WTC11 (cell line): ENCODE results near the gene EXOC1. TPM values are rescaled to one million over a fixed set of nuclear protein-coding genes. Genes with fewer than 3 reads are reported as not detected.

Experiments used
- ATAC-seq: fragments of 200-7000 bp; cut with Tn5 transposase; 2 replicates; pipeline ENCODE4 v1.10.0; 2021; ENCODE audit warnings: mild to moderate bottlenecking, moderate library complexity
- CTCF ChIA-PET: fragments of 300-600 bp; sonication (Branson Sonifier 250); formaldehyde crosslinking; loops from one replicate; lab custom pipeline; 2021; ENCODE audit warnings: antibody characterized with exemption; lab: Charles Lee
- POLR2A ChIA-PET: fragments of 350-600 bp; sonication (Branson Sonifier 250); formaldehyde crosslinking; loops from one replicate; lab custom pipeline; 2021; ENCODE audit warnings: antibody characterized with exemption; lab: Charles Lee
- DNase-seq: peaks from one replicate; pipeline ENCODE4 v3.0.0; 2021; ENCODE audit warnings: low spot score
- H3K27ac Mint-ChIP-seq: 2 replicates; pipeline ENCODE4 v1.8.0; 2021; ENCODE audit warnings: mixed read lengths
- H3K27me3 Mint-ChIP-seq: 2 replicates; pipeline ENCODE4 v1.8.0; 2021; ENCODE audit warnings: low read depth, mild to moderate bottlenecking, moderate library complexity, mixed read lengths
- H3K36me3 Mint-ChIP-seq: 2 replicates; pipeline ENCODE4 v1.8.0; 2021; ENCODE audit warnings: mixed read lengths
- H3K4me1 Mint-ChIP-seq: 2 replicates; pipeline ENCODE4 v1.8.0; 2022; ENCODE audit warnings: mixed read lengths
- H3K4me3 Mint-ChIP-seq: 2 replicates; pipeline ENCODE4 v1.8.0; 2021; ENCODE audit warnings: mild to moderate bottlenecking, moderate library complexity, mixed read lengths
- H3K9me3 Mint-ChIP-seq: 2 replicates; pipeline ENCODE4 v1.8.0; 2021; ENCODE audit warnings: mixed read lengths
- ATF1 ChIP-seq: sonication (generic); formaldehyde crosslinking; IDR thresholded peaks from 2 replicates; pipeline ENCODE4 v1.8.1; 2023; ENCODE audit warnings: mild to moderate bottlenecking, moderate library complexity, missing genetic modification reagents
- CTCF ChIP-seq: fragments of 200-600 bp; IDR thresholded peaks from 2 replicates; pipeline ENCODE4 v1.8.0; 2022; ENCODE audit warnings: antibody characterized with exemption
- FOXP1 ChIP-seq: sonication (generic); formaldehyde crosslinking; IDR thresholded peaks from 2 replicates; pipeline ENCODE4 v1.8.0; 2022; ENCODE audit warnings: missing genetic modification reagents, mild to moderate bottlenecking, moderate library complexity, borderline replicate concordance
- HMGA2 ChIP-seq: fragments of 250-450 bp; sonication (Bioruptor Pico); IDR thresholded peaks from 2 replicates; pipeline ENCODE4 v1.4.0; 2021; ENCODE audit warnings: mild to moderate bottlenecking, moderate library complexity
- HMGXB4 ChIP-seq: sonication (generic); formaldehyde crosslinking; IDR thresholded peaks from 2 replicates; pipeline ENCODE4 v1.8.1; 2023; ENCODE audit warnings: mild to moderate bottlenecking, moderate library complexity, missing genetic modification reagents
- KAT7 ChIP-seq: sonication (generic); formaldehyde crosslinking; IDR thresholded peaks from 2 replicates; pipeline ENCODE4 v1.8.1; 2023; ENCODE audit warnings: missing genetic modification reagents, mild to moderate bottlenecking, borderline replicate concordance
- NR3C1 ChIP-seq: sonication (generic); formaldehyde crosslinking; conservative IDR thresholded peaks from 2 replicates; pipeline ENCODE4 v1.8.1; 2023; ENCODE audit warnings: low read depth, mild to moderate bottlenecking, missing genetic modification reagents
- total RNA-seq: library from RNA; stranded (reverse); gene quantifications from 3 replicates; pipeline ENCODE4 v1.2.3, GENCODE V29; 2021
- TF ChIP-seq, protein P1 (sequence below): sonication (generic); formaldehyde crosslinking; IDR thresholded peaks from 2 replicates; pipeline ENCODE4 v1.8.1; 2023; ENCODE audit warnings: mild to moderate bottlenecking, missing genetic modification reagents, borderline replicate concordance
- TF ChIP-seq, protein P2 (sequence below): fragments of 250-450 bp; sonication (Bioruptor Pico); IDR thresholded peaks from 2 replicates; pipeline ENCODE4 v1.9.0; 2021; ENCODE audit warnings: mild to moderate bottlenecking, borderline replicate concordance
- TF ChIP-seq, protein P3 (sequence below): fragments of 250-450 bp; sonication (Bioruptor Pico); IDR thresholded peaks from 2 replicates; pipeline ENCODE4 v1.8.0; 2021; ENCODE audit warnings: mild to moderate bottlenecking
- TF ChIP-seq, protein P4 (sequence below): sonication (generic); formaldehyde crosslinking; IDR thresholded peaks from 2 replicates; pipeline ENCODE4 v1.8.0; 2022; ENCODE audit warnings: mild to moderate bottlenecking, missing genetic modification reagents

The EXOC1 gene
- total RNA-seq, 1 experiment from 2014 or later: 19.0 TPM

GRCh38 chr4:55830716-55831115 lies 22.7 kb upstream of the EXOC1 start (continued):
- TF ChIP-seq, protein P1, sequence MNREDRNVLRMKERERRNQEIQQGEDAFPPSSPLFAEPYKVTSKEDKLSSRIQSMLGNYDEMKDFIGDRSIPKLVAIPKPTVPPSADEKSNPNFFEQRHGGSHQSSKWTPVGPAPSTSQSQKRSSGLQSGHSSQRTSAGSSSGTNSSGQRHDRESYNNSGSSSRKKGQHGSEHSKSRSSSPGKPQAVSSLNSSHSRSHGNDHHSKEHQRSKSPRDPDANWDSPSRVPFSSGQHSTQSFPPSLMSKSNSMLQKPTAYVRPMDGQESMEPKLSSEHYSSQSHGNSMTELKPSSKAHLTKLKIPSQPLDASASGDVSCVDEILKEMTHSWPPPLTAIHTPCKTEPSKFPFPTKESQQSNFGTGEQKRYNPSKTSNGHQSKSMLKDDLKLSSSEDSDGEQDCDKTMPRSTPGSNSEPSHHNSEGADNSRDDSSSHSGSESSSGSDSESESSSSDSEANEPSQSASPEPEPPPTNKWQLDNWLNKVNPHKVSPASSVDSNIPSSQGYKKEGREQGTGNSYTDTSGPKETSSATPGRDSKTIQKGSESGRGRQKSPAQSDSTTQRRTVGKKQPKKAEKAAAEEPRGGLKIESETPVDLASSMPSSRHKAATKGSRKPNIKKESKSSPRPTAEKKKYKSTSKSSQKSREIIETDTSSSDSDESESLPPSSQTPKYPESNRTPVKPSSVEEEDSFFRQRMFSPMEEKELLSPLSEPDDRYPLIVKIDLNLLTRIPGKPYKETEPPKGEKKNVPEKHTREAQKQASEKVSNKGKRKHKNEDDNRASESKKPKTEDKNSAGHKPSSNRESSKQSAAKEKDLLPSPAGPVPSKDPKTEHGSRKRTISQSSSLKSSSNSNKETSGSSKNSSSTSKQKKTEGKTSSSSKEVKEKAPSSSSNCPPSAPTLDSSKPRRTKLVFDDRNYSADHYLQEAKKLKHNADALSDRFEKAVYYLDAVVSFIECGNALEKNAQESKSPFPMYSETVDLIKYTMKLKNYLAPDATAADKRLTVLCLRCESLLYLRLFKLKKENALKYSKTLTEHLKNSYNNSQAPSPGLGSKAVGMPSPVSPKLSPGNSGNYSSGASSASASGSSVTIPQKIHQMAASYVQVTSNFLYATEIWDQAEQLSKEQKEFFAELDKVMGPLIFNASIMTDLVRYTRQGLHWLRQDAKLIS (CRISPR knock-in tag): no peak
- no peak for TF ChIP-seq HMGXB4 (CRISPR knock-in tag)
- TF ChIP-seq HMGA2 (CRISPR knock-in tag): no peak
- no peak for TF ChIP-seq ATF1 (CRISPR knock-in tag)
- TF ChIP-seq, protein P2, sequence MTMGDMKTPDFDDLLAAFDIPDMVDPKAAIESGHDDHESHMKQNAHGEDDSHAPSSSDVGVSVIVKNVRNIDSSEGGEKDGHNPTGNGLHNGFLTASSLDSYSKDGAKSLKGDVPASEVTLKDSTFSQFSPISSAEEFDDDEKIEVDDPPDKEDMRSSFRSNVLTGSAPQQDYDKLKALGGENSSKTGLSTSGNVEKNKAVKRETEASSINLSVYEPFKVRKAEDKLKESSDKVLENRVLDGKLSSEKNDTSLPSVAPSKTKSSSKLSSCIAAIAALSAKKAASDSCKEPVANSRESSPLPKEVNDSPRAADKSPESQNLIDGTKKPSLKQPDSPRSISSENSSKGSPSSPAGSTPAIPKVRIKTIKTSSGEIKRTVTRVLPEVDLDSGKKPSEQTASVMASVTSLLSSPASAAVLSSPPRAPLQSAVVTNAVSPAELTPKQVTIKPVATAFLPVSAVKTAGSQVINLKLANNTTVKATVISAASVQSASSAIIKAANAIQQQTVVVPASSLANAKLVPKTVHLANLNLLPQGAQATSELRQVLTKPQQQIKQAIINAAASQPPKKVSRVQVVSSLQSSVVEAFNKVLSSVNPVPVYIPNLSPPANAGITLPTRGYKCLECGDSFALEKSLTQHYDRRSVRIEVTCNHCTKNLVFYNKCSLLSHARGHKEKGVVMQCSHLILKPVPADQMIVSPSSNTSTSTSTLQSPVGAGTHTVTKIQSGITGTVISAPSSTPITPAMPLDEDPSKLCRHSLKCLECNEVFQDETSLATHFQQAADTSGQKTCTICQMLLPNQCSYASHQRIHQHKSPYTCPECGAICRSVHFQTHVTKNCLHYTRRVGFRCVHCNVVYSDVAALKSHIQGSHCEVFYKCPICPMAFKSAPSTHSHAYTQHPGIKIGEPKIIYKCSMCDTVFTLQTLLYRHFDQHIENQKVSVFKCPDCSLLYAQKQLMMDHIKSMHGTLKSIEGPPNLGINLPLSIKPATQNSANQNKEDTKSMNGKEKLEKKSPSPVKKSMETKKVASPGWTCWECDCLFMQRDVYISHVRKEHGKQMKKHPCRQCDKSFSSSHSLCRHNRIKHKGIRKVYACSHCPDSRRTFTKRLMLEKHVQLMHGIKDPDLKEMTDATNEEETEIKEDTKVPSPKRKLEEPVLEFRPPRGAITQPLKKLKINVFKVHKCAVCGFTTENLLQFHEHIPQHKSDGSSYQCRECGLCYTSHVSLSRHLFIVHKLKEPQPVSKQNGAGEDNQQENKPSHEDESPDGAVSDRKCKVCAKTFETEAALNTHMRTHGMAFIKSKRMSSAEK (CRISPR knock-in tag): no peak
- TF ChIP-seq, protein P3, sequence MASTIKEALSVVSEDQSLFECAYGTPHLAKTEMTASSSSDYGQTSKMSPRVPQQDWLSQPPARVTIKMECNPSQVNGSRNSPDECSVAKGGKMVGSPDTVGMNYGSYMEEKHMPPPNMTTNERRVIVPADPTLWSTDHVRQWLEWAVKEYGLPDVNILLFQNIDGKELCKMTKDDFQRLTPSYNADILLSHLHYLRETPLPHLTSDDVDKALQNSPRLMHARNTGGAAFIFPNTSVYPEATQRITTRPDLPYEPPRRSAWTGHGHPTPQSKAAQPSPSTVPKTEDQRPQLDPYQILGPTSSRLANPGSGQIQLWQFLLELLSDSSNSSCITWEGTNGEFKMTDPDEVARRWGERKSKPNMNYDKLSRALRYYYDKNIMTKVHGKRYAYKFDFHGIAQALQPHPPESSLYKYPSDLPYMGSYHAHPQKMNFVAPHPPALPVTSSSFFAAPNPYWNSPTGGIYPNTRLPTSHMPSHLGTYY (CRISPR knock-in tag): no peak
- TF ChIP-seq NR3C1 (CRISPR knock-in tag): no peak
- no peak for TF ChIP-seq CTCF

- Mint-ChIP-seq H3K4me1 (no peaks in the 10 kb centered on the region), H3K4me3 (no peak overlapping the region), H3K9me3 (peaks cover 25% of the 10 kb centered on the region), H3K27ac (no peak overlapping the region), H3K36me3 (0 out of 2 replicates have a peak, but pooled peaks cover 5% of the 10 kb centered on the region), H3K27me3 (peaks cover 15% of the 10 kb centered on the region)
- DNase-seq (no peak), ATAC-seq (no peak)
- POLR2A ChIA-PET: no interaction called here
- CTCF ChIA-PET: no interaction called here
- TF ChIP-seq, protein P4, sequence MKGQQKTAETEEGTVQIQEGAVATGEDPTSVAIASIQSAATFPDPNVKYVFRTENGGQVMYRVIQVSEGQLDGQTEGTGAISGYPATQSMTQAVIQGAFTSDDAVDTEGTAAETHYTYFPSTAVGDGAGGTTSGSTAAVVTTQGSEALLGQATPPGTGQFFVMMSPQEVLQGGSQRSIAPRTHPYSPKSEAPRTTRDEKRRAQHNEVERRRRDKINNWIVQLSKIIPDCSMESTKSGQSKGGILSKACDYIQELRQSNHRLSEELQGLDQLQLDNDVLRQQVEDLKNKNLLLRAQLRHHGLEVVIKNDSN (CRISPR knock-in tag): no peak
- no peak for TF ChIP-seq FOXP1 (CRISPR knock-in tag)
- TF ChIP-seq, protein P2 (CRISPR knock-in tag): no peak
- no peak for TF ChIP-seq KAT7 (CRISPR knock-in tag)
Measured at GRCh38 chr4:55834086-55834795, 19.2 kb upstream of the EXOC1 start.
